HG03442 (cell line): ENCODE data around the gene ATP10D.
A peak's percentile ranks its signal among the peaks of the same experiment; 100 is the strongest.

Experiments used
- ATAC-seq: cut with Tn5 transposase; IDR thresholded peaks from one replicate; pipeline ENCODE4 v1.9.1; 2021; ENCODE audit warnings: mild to moderate bottlenecking, moderate library complexity; ENCODE audit not compliant: unreplicated experiment

The ATP10D gene

GRCh38 chr4:47572981-47573380, 87.9 kb downstream of the ATP10D start:
- ATAC-seq: no peak

GRCh38 chr4:47577779-47578553, 92.9 kb downstream of the ATP10D start:
- ATAC-seq: no peak

GRCh38 chr4:47579235-47579634, 94.2 kb downstream of the ATP10D start:
- ATAC-seq: no peak

- no peak for ATAC-seq
These were observed 105.2 kb downstream of the ATP10D start for GRCh38 chr4:47590325-47590724.

GRCh38 chr4:47597696-47598095, 112.6 kb downstream of the ATP10D start:
- no peak for ATAC-seq

GRCh38 chr4:47598320-47598719, 113.2 kb downstream of the ATP10D start:
- no peak for ATAC-seq

- no peak for ATAC-seq
These were observed 113.8 kb downstream of the ATP10D start for GRCh38 chr4:47598896-47599295.

- ATAC-seq: no peak
These were observed 121.4 kb downstream of the ATP10D start for GRCh38 chr4:47606482-47606881.

- no peak for ATAC-seq
These were observed 127.3 kb downstream of the ATP10D start for GRCh38 chr4:47612116-47613023.

- ATAC-seq: no peak
These were observed 130.3 kb downstream of the ATP10D start for GRCh38 chr4:47615385-47615784.

- ATAC-seq: peak; percentile 75
These were observed 132.5 kb downstream of the ATP10D start for GRCh38 chr4:47617607-47618006.

- ATAC-seq: no peak
These were observed 134.6 kb downstream of the ATP10D start for GRCh38 chr4:47619691-47620090.

- ATAC-seq: no peak
These were observed 136.1 kb downstream of the ATP10D start for GRCh38 chr4:47621181-47621580.

GRCh38 chr4:47624031-47624441, 139.0 kb downstream of the ATP10D start:
- ATAC-seq: no peak

- ATAC-seq: no peak
These were observed 146.1 kb downstream of the ATP10D start for GRCh38 chr4:47631161-47631560.

GRCh38 chr4:47639531-47639930, 154.5 kb downstream of the ATP10D start:
- peak; percentile 66 for ATAC-seq

- no peak for ATAC-seq
These were observed 155.8 kb downstream of the ATP10D start for GRCh38 chr4:47640911-47641310.

- no peak for ATAC-seq
These were observed 156.7 kb downstream of the ATP10D start for GRCh38 chr4:47641755-47642154.

GRCh38 chr4:47642191-47642830, 157.2 kb downstream of the ATP10D start:
- ATAC-seq: no peak
